ENCODE data around the gene PRKCQ.

- TF ChIP-seq TAF1 (IDR thresholded peaks at IDR 0.05; ENCODE audit: low read depth, low read length) (no peak), POLR2A (IDR thresholded peaks at IDR 0.05; ENCODE audit: low read depth, low read length) (no peak), POLR2AphosphoS5 (IDR thresholded peaks at IDR 0.05; ENCODE audit: low read depth, low read length) (no peak), PAX5 (IDR thresholded peaks at IDR 0.05; ENCODE audit: insufficient read depth, low read length, severe bottlenecking) (no peak), POU2F2 (IDR thresholded peaks at IDR 0.05; ENCODE audit: low read depth, low read length) (no peak)
Measured at GRCh38 chr10:6539833-6540232, 40.2 kb downstream of the PRKCQ start.
